ENCODE results near the gene RTF1.
A peak's percentile ranks its signal among the peaks of the same experiment; 100 is the strongest.
"Not testable (repeated sequence)": the region's sequence is repeated elsewhere in the genome, so short reads cannot be mapped to it uniquely, and the experiment has no call there.

The RTF1 gene

DNA sequence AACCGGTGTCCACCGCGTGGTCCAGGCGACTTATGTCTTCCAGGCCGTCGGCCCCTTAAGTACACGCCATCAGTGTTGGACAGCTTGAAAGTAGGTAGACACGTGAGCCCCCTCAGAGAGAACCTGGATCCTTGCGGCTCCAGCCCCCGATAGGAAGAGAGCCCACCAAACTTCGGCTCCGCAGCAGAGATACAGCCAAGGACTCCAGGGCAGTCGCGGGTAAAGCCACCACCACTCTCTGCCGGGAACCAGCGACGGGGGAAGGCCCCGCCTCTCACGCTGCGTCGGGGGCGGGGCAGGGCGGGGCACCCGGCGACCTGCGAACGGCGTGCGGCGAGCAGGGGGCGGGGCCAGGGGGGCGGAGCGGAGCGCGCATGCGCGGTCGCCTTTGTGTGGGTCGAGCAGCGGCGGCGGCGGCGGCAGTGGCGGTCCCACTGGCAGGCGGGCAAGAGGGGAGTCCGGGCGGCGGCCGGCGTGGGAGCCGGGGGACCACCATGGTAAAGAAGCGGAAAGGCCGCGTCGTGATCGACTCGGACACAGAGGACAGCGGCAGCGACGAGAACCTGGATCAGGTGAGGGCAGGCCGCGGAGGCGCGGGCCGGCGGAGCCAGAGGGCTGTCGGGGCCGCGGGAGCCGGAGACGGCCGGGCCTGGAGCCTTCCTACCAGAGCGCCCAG, at the start of gene RTF1:
Gene RTF1 (plus strand): TSS at position 354 of the 676 bp plus-strand sequence. CDS start 21 bp downstream, at position 375.
- DNase-seq: peak; percentile 81

DNA sequence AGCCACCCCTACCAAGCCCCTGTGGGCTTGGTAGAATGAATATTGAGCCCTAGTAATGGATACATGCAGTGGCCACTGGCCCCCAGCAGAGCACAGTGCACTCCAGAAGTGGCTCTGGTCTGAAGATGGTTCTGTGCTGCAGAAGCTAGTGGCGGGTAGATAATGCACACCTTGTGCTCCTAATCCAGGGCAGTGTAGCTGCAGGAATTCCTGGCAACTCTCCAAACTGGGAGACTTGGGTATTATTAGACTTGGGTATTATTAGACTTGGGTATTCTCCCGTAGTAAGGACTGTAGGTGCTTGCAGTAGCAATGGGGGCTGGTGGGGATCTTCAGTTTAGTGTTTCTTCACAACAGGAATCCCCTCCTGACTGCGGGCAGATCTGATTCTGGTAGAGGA, 49.5 kb upstream of the RTF1 start:
- no peak for DNase-seq

DNA sequence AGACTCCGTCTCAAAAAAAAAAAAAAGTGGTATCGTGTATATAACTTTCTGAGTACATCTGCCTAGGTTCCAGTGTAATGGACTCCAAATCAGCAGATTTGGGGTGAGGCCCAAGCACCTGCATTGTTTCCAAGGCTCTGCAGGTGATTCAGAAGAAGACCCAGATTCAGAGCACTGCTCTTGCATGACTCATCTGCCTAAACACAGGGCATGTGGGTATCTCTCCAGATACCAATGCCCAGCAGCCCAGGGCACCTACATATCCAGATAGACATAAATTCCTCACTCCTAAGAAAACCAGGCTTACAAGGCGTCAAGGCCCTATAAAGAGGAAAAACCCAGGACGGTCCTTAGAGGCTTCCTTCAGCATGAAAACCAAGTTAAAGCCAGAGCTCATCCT, 38.9 kb upstream of the RTF1 start:
- DNase-seq: no peak

DNA sequence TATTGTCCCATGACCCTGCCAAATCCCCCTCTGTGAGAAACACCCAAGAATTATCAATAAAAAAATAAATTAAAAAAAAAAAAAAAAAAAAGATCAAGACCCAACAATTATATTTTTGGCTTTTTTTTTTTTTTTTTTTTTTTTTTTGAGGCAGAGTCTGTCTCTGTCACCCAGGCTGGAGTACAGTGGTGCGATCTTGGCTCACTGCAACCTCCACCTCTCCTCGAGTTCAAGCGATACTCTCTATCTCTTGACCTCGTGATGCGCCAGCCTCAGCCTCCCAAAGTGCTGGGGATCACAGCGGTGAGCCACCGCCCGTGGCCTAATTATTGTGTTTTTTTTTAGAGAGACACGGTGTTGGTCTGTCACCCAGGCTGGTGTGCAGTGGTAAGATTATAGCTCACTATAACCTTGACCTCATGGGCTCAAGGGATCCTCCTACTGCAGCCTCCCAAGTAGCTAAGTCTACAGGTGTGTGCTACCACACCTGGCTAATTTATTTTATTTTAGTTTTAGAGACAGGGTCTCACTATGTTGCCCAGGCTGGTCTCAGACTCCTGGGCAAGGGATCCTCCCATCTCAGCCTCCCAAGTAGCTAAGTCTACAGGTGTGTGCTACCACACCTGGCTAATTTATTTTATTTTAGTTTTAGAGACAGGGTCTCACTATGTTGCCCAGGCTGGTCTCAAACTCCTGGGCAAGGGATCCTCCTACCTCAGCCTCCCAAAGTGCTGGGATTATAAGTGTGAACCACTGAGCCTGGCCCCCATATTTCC, 32.7 kb upstream of the RTF1 start:
- not testable (repeated sequence) for DNase-seq

DNA sequence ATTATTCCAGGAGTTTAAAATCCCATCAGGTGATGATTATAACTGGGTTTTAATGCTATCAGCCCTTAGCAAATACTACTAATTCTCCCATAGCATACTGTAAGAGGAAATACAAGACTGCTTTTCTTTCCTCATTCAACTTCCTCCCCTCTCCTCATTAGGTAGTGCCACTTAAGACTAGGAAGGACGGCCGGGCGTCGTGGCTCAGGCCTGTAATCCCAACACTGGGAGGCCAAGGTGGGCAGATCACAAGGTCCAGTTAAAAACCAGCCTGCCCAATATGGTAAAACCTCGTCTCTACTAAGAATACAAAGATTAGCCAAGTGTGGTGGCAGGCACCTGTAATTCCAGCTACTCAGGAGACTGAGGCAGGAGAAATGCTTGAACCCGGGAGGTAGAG, 29.2 kb upstream of the RTF1 start:
- no peak for DNase-seq

DNA sequence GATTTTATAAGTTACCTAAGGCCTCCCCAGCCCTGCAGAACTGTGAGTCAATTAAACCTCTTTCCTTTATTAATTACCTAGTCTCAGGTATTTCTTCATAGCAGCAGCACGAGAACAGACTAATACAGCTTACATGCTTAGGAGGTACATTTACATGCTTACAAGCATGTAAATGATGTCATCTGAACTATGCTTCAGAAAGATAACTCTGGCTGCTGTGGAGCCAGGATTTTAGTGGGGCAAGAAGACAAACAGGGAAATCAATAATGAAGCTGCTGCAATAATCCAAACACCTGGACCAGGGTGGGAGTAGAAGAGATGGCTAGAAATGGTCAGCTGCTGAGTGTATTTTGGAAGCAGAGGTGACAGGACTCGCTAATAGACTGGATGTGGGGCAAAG, 24.2 kb upstream of the RTF1 start:
- DNase-seq: no peak

DNA sequence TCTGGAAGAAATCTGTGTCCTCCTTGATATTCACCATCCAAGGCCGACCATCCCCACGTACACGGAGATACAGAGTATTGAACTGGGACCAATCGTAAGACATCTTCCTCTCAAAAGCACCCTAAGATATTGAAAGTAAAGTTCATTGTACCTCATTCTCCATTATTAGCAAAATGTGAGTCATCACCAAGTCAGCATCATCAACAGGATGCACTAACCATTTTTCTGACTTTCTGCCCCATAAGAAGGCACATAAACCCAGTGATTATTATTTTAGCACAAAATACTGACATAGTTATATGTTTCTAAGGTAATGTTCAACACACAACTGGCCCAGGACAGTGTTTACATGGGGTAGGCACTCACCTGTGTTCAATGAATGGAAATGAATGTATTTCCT, 22.0 kb upstream of the RTF1 start:
- no peak for DNase-seq

DNA sequence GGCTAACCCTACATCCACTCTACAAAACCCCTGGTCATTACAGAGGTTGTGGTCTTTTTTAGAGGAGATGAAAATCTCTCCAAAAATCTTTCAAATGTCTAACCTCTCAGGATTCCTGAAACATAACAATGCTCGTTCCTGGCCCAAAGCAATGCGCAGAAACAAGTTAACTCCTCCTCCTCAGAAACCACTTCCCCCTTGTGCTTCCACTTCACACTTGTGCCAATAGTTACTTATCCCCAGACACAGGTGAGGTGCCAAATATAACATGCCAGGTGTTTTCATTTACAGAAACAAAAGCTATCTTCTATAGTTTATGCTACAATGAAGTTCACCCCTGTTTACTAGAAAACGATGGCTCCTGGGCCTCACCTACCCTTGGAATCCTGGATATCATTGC, 20.8 kb upstream of the RTF1 start:
- DNase-seq: no peak

DNA sequence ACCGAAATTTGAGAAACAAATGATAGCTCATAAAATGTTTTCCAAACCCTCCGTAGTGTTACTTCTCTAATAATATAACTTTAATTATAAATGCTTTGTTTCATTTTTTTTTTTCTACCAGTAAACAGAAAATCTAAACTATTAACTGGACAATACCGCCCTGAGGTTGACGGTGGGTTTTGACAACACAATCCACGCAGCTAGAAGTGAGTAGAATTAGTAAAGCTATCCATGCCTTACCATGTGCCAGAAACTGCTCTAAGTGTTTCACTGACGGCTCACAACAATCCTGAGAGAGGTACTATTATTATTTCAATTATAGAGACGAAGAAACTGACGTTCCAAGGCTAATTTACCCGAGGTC, 15.0 kb upstream of the RTF1 start:
- DNase-seq: no peak

DNA sequence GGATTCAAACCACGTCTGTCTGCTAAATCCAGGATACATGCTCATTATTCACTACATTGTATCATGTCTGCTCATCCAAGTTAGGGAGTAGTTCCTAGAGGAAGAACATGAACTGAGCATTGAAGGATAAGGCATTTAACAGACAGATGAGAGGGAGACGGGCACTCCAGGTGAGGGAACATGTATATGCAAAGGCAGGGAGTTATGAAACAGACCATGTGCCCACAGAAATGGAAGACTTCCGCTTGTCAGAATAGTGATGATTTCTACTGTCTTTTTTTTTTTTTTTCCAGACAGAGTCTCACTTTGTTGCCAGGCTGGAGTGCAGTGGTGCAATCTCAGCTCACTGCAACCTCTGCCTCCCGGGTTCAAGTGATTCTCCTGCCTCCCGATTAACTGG, 9.6 kb upstream of the RTF1 start:
- DNase-seq: no peak

DNA sequence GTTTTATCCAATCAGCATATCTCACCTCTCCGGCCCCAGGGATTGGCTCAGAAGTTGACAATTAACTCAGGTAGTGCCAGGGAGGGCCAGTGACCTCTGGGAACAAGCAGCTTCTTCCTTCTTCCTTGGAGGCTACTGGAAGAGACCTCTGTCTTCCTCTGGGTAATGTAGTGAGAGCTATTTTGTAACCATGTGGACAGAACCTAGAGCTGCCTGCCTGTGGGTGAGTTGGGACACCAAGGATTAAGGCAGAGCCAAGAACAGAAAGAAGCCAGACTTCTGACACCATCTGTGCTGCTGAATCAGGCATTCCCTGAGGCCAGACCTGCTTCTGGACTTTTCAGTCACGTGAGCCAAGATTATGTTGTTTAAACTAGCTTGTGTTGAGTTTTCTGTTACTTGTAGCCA, 8.7 kb upstream of the RTF1 start:
- DNase-seq: no peak

DNA sequence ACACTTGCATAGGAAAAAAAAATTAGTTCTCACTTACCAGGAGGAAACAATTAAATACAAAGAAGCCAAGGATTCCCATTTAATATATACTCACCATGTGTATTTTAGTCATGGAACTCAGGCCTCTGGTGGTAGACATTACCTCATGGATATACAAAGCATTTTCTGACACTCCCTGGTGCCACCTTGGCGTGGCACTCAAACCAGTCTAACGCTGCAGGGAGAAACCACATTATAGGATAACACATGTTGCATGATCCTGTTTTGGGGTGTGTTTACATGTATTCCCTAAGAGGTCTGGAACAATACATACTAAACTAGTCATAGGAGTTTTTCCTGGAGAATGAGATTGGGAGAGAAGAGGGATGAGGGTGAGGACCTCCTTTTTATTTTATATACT, 5.9 kb upstream of the RTF1 start:
- no peak for DNase-seq

DNA sequence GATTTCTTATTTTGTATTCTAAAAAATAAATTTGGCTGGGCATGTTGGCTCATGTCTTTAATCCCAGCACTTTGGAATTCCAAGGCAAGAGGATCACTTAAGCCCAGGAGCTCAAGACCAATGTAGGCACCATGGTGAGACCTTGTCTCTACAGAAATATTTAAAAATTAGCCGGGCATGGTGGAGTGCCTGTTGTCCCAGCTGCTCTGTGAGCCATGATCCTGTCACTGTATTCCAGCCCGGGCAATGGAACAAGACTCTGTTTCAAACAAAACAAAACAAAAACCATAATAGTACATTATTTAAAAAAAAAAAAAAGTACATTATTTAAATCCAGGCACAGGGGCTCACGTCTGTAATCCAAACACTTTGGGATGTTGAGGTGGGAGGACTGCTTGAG, 5.5 kb upstream of the RTF1 start:
- DNase-seq: no peak

DNA sequence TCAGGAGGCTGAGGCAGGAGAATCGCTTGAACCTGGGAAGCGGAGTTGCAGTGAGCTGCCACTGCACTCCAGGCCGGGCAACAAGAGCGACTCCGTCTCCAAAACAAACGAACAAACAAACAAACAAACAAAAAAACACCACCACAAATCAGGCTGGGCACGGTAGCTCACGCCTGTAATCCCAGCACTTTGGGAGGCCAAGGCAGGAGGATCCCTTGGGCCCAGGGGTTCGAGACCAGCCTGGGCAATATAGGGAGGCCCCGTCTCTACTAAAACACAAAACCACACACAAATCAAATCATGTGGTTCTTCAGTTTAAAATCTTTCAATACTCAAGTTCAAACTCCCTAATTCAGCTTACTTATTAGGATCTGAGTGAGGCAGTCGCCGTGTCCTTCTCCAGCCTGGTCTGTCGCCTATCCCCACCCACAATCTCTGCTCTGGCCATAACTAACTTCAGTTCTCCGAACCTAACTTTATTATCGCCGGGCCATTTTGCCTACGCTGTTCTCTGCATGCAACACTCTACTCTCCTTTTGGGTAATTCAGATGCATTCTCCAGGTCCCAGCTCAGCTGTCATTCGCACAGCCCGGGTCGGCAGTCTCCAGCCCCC, 660 bp upstream of the RTF1 start:
- no peak for DNase-seq

DNA sequence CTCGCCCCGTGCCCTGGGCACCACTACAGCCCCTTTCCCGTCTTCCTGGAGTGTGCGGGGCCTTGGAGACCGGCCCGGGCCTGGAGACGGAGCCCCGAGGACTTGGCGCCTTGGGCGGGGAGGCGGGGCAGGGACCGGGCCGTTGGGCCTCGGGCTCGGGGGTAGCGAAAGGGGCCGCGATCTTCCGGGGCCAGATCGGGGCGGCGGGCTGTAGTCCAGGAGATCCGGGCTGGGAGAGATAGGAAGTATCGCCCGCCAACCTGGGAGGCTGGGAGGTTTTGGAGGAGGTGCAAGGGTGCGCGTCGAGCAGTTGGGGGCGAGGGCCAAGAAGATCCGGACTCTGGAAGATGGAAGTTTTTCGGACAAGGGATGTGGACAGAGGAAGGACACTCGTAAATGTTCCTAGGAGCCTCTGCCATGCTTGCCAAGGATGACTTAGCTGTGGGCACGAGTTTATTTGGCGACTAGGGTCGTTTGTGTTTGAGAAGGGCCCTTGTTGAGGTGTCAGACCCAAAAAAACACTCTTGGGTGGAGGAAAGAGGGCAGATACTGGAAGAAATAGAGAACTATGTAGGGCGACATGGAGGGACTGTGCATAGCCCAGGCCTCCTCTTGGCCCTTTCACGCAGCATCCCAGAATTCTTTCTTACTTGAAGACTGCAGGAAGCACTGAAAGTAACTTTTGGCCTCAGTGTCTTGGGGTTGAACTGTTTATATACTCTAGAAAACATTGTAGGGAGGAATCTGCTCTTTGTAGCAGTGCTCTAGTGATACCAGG, 712 bp downstream of the RTF1 start:
- DNase-seq: no peak

DNA sequence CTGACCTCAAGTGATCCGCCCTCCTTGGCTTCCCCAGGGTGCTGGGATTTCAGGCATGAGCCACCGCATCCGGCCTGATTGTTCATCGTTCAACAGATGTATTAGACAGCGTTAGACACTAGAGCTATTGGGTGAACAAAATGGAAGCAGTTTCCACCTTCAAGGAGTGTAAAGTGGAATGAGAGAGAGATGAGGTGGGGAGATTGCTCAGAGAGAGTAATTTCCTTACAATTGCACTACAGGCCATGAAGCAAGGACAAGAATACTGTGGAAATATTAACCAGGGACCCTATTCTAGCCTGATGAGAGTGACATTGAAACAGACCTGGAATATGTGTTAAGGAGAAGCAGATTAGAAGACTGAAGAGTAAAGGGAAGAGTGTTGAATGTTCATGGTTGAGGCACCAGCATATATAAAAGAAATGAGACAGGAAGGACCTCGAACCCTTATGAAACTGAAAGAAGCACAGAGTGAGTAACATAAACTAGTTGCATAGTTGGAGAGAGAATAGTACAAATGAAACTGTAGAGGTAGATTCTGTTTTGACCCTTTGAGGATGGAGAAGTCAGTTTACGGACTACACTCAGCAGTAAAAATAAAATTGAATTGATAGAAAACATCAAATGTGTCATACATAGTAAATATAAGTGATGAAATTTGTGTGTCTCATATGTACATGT, 7.2 kb downstream of the RTF1 start:
- DNase-seq: no peak

DNA sequence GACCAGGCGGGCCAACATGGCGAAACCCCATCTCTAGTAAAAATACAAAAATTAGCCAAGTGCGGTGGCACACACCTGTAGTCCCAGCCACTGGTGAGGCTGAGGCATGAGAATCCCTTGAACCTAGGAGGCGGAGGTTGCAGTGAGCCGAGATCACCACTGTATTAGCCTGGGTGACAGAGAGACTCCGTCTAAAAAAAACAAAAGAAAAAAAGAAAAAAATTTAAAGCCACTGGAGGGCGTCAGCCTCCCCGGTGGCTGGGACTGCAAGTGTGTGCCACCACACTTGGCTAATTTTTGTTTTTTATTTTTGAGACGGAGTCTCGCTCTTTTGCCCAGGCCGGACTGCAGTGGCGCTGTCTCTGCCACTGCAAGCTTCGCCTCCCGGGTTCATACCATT, 7.9 kb downstream of the RTF1 start:
- no peak for DNase-seq

DNA sequence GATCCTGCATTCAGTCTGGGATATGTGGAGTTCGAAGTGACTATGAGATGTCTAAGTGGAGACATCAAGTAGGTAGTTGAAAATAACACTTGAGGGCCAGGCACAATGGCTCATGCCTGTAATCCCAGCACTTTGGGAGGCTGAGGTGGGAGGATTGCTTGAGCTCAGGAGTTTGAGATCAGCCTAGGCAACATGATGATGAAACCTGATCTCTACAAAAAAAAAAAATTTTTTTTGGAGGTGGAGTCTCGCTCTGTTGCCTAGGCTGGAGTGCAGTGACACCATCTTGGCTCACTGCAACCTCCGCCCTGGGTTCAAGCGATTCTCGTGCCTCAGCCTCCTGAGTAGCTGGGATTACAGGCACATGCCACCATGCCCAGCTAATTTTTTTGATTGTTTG, 9.0 kb downstream of the RTF1 start:
- not testable (repeated sequence) for DNase-seq

DNA sequence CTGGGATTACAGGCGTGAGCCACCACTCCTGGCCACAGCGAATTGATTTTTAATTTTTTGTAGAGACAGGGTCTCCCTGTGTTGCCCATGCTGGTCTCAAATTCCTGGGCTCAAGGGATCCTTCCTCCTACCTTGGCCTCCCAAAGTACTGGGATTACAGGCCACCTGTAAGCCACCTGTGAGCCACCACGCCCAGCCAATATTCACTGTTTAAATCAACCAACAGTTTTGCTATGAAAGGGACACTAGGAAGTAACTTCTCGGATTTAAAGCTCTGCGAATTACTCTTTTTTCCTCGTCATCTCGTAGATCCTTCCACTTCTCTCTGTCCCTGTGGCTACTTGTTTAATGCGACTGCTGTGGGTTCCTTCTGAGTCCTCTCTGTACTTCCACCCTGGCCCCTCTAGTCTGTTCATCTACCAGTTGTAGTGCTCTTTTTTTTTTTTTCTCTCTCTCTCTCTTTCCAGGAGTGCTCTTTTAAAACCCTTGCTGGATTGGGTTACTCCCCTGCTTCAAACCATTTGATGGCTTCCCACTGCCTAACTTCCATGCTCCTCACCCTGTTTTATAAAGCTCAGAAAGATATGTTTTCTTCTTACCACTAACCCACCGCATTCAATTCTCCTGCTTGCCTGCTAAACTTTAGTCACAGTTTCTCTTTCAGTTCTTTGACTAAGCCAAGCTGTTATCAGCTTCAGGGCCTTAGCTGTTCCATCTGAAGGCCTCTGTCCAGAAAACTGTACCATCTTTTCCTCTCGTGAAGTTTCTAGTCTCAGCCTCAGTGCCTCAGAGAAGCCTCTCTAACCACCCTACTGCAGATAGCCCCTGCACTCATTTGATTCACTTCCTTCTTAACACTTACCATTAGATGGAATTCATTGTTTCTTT, 12.4 kb downstream of the RTF1 start:
- DNase-seq: no peak

DNA sequence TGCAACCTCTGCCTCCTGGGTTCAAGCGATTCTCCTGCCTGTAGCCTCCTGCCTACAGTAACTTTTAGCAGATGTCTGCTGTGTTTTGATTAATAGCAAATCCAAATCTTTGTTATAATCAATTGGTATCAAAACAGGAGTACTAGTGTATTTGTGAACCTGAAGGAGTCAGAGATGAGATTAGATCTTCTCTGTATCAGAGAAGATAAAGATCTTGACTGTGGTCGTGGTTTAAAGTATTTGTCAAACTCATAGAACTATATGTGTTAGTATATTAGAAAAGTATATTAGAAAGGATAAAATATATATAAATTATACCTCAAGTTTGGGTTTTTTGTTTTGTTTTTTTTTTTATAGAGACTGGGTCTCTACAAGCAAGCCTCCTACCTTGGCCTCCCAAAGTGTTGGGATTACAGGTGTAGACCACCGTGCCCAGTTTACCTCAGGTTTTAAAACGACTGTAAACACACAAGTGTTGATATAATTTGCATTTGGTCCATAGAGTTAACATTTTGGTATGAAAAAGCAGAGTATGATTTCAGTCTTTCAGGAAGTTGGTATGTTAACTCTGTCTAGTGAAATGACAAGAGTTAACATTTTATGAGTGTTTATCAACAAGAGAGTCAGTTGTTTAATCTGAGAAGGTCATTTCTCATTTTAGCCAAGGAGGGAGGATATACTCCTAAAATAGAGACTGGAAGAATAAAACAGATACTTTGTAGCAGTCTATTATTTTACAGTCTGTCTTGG, 18.3 kb downstream of the RTF1 start:
- DNase-seq: no peak

DNA sequence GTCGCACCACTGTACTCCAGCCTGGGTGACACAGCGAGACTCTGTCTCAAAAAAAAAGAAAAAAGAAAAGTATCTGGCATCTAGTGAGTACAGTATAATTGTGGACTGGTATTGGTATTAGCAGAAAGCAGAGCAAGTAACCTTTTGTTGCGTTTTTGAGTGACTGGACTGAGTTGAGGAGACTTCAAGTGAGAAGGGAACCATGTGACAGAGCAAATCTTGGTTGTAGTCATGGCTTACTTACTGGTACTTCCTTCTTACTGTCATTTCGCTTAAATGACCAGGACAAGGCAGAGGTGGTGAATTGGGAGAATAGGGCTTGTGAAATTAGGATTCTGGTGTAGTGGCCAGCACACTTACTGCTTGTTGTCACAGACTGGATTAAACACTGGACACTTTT, 20.6 kb downstream of the RTF1 start:
- no peak for DNase-seq
